SK-N-SH (cell line): ENCODE results near the gene PRKRIP1. TPM values are rescaled to one million over a fixed set of nuclear protein-coding genes. Genes with fewer than 3 reads are reported as not detected.

Experiments
- CTCF ChIA-PET: fragments of 300-600, 350-600 bp; formaldehyde crosslinking; extraction: SDS; loops from one replicate; lab custom pipeline; 2021; lab: Yijun Ruan, JAX
- POLR2A ChIA-PET: fragments of 350-600 bp; sonication (Branson Sonifier 250); formaldehyde crosslinking; extraction: SDS; loops from one replicate; lab custom pipeline; 2020; ENCODE audit warnings: antibody characterized with exemption, inconsistent platforms; lab: Yijun Ruan, JAX
- DNase-seq: peaks from one replicate; pipeline ENCODE4 v3.0.0; 2012
- H2AFZ ChIP-seq: fragments of 200-600 bp; sonication (generic); 2 replicates; pipeline ENCODE4 v1.8.1; 2016; ENCODE audit warnings: antibody characterized with exemption, mild to moderate bottlenecking, low read depth
- H3F3A ChIP-seq: fragments of 200-600 bp; sonication (generic); replicated peaks from 2 replicates; pipeline ENCODE3; 2016; ENCODE audit warnings: antibody characterized with exemption, mild to moderate bottlenecking; ENCODE audit not compliant: insufficient read depth
- H3K27ac ChIP-seq, 2 experiments: fragments of 200-500 bp in 1 of 2; fragments of 200-600 bp in 1 of 2; sonication (Bioruptor generic) in 1 of 2; sonication (generic), shearing (Covaris generic) in 1 of 2; 2 replicates each; pipeline versions ENCODE4 v1.5.1 to v1.6.1; 2014 to 2016; ENCODE audit warnings: low read depth in 2 of 2, inconsistent platforms in 1 of 2, low read length in 1 of 2, mild to moderate bottlenecking in 1 of 2, mixed read lengths in 1 of 2
- H3K27me3 ChIP-seq: fragments of 200-600 bp; sonication (generic), shearing (Covaris generic); 2 replicates; pipeline ENCODE4 v1.6.1; 2016; ENCODE audit warnings: mixed run types; ENCODE audit not compliant: insufficient read depth
- H3K36me3 ChIP-seq, 2 experiments: fragments of 200-500 bp in 1 of 2; fragments of 200-600 bp in 1 of 2; sonication (Bioruptor generic) in 1 of 2; sonication (generic) in 1 of 2; replicated peaks in 1 of 2; 2 replicates each; pipeline versions ENCODE3 to v1.5.1; 2014 to 2016; ENCODE audit warnings: low read length in 1 of 2, mild to moderate bottlenecking in 1 of 2; ENCODE audit not compliant: insufficient read depth in 2 of 2, control insufficient read depth in 1 of 2
- H3K4me1 ChIP-seq, 2 experiments: fragments of 200-500 bp in 1 of 2; fragments of 200-600 bp in 1 of 2; sonication (Bioruptor generic) in 1 of 2; sonication (generic), shearing (Covaris generic) in 1 of 2; 2 replicates each; pipeline versions ENCODE4 v1.5.1 to v1.6.1; 2014 to 2016; ENCODE audit warnings: low read depth in 1 of 2, low read length in 1 of 2, mixed run types in 1 of 2; ENCODE audit not compliant: insufficient read depth in 2 of 2, control insufficient read depth in 1 of 2
- H3K4me2 ChIP-seq: fragments of 200-600 bp; sonication (generic), shearing (Covaris generic); 2 replicates; pipeline ENCODE4 v1.6.1; 2017; ENCODE audit warnings: mixed run types
- H3K4me3 ChIP-seq, 2 experiments: fragments of 200-500 bp in 1 of 2; fragments of 200-600 bp in 1 of 2; sonication (Bioruptor generic) in 1 of 2; sonication (generic), shearing (Covaris generic) in 1 of 2; 2 replicates each; pipeline versions ENCODE4 v1.5.1 to v1.8.1; 2014 to 2016; ENCODE audit warnings: low read depth in 2 of 2, inconsistent platforms in 1 of 2, low read length in 1 of 2, mild to moderate bottlenecking in 1 of 2, mixed read lengths in 1 of 2, moderate library complexity in 1 of 2
- H3K79me2 ChIP-seq: fragments of 200-600 bp; sonication (generic); 2 replicates; pipeline ENCODE4 v1.8.1; 2017; ENCODE audit warnings: mild to moderate bottlenecking; ENCODE audit not compliant: insufficient read depth
- H3K9ac ChIP-seq: fragments of 200-600 bp; sonication (generic); 2 replicates; pipeline ENCODE4 v1.6.1; 2017; ENCODE audit warnings: mixed run types
- H3K9me2 ChIP-seq: fragments of 200-600 bp; sonication (generic); 2 replicates; pipeline ENCODE4 v1.6.1; 2017; ENCODE audit warnings: mixed run types
- H3K9me3 ChIP-seq: fragments of 200-600 bp; sonication (generic); 2 replicates; pipeline ENCODE4 v1.6.1; 2017; ENCODE audit warnings: mixed run types, mild to moderate bottlenecking, moderate library complexity
- H4K20me1 ChIP-seq: fragments of 200-600 bp; sonication (generic); 2 replicates; pipeline ENCODE4 v1.6.1; 2017; ENCODE audit warnings: mild to moderate bottlenecking, mixed run types; ENCODE audit not compliant: insufficient read depth
- ELF1 ChIP-seq: IDR thresholded peaks from 2 replicates; pipeline ENCODE4 v1.4.0; 2012
- MAX ChIP-seq: IDR thresholded peaks from 2 replicates; pipeline ENCODE4 v1.4.0; 2012; ENCODE audit warnings: low read depth
- MEF2A ChIP-seq: IDR thresholded peaks from 2 replicates; pipeline ENCODE4 v1.4.0; 2012; ENCODE audit warnings: low read depth, borderline replicate concordance
- MXI1 ChIP-seq: IDR thresholded peaks from 2 replicates; pipeline ENCODE4 v1.6.1; 2012; ENCODE audit warnings: mild to moderate bottlenecking, low read depth, low read length, improper control_type of control experiment
- NFIC ChIP-seq: IDR thresholded peaks from 2 replicates; pipeline ENCODE4 v1.4.0; 2012; ENCODE audit warnings: borderline replicate concordance
- RAD21 ChIP-seq: IDR thresholded peaks from 2 replicates; pipeline ENCODE4 v1.6.1; 2012; ENCODE audit warnings: mild to moderate bottlenecking, low read length
- RFX5 ChIP-seq: IDR thresholded peaks from 2 replicates; pipeline ENCODE4 v1.6.1; 2012; ENCODE audit warnings: mild to moderate bottlenecking, improper control_type of control experiment, low read length
- SMC3 ChIP-seq: IDR thresholded peaks from 2 replicates; pipeline ENCODE4 v1.6.1; 2012; ENCODE audit warnings: low read depth, low read length, improper control_type of control experiment
- TAF1 ChIP-seq: IDR thresholded peaks from 2 replicates; pipeline ENCODE4 v1.6.1; 2012; ENCODE audit warnings: low read depth, mild to moderate bottlenecking, low read length, moderate library complexity, borderline replicate concordance
- TCF12 ChIP-seq: IDR thresholded peaks from 2 replicates; pipeline ENCODE4 v1.4.0; 2012
- TEAD4 ChIP-seq: IDR thresholded peaks from 2 replicates; pipeline ENCODE4 v1.4.0; 2012; ENCODE audit warnings: mild to moderate bottlenecking, borderline replicate concordance; ENCODE audit not compliant: insufficient read depth
- WGBS: methylation state at CpG from one replicate; pipeline ENCODE4 v1.1.6; 2017; ENCODE audit warnings: low lambda C conversion rate; 5-methylcytosine and 5-hydroxymethylcytosine counted together
- polyA plus RNA-seq, 3 experiments: library from polyadenylated mRNA; depleted of rRNA; stranded (reverse); fragments of >200 nt; gene quantifications; 2 replicates each; pipeline ENCODE4 v1.2.3, GENCODE V29; 2012
- TF ChIP-seq, protein P1 (sequence below): IDR thresholded peaks from 2 replicates; pipeline ENCODE4 v1.4.0; 2012; ENCODE audit warnings: low read depth, borderline replicate concordance
- TF ChIP-seq, protein P2 (sequence below): fragments of 150-350 bp; IDR thresholded peaks from 2 replicates; pipeline ENCODE4 v1.6.1; 2017; ENCODE audit warnings: antibody characterized with exemption, low read length, low read depth, borderline replicate concordance
- TF ChIP-seq, protein P3 (sequence below): fragments of 200-600 bp; sonication (generic); IDR thresholded peaks from 2 replicates; pipeline ENCODE4 v1.6.1; 2017; ENCODE audit warnings: antibody characterized with exemption, mild to moderate bottlenecking, moderate library complexity

PRKRIP1 gene
- polyA plus RNA-seq, 1 of the 3 experiments (the other 2 are of a cell fraction): 41.2 TPM

- H3K4me3 ChIP-seq: no peak overlapping the region
- H3K9me2 ChIP-seq: no peaks in the 10 kb centered on the region
- H3K27ac ChIP-seq: no peak overlapping the region
- no peak overlapping the region for H3K9ac ChIP-seq
- H2AFZ ChIP-seq: no peak overlapping the region
- peaks cover 73 to 98% of the 10 kb centered on the region in 2 experiments for H3K36me3 ChIP-seq
- no peaks in the 10 kb centered on the region for H3K4me1 ChIP-seq
- WGBS: 72% methylated on average over 6 of the region's 6 CpGs
- no peak for DNase-seq
- H3F3A ChIP-seq: peaks cover 4% of the 10 kb centered on the region
- peaks cover 21% of the 10 kb centered on the region for H4K20me1 ChIP-seq
- no peaks in the 10 kb centered on the region for H3K27me3 ChIP-seq
- H3K4me2 ChIP-seq: no peak overlapping the region
- no peaks in the 10 kb centered on the region for H3K9me3 ChIP-seq
- POLR2A ChIA-PET: no interaction called here
- H3K79me2 ChIP-seq: peaks cover 46% of the 10 kb centered on the region
- TF ChIP-seq RAD21: no peak
- no peak for TF ChIP-seq RFX5
- CTCF ChIA-PET: interaction anchor here (0.8 to 2.0 kb wide), 8 partner anchors 12 to 130 kb away, joined by 3 to 11 read pairs (median 3); no protein-coding TSS in a partner anchor
These were observed 14.0 kb downstream of the PRKRIP1 start for GRCh38 chr7:102410123-102410522.

DNA sequence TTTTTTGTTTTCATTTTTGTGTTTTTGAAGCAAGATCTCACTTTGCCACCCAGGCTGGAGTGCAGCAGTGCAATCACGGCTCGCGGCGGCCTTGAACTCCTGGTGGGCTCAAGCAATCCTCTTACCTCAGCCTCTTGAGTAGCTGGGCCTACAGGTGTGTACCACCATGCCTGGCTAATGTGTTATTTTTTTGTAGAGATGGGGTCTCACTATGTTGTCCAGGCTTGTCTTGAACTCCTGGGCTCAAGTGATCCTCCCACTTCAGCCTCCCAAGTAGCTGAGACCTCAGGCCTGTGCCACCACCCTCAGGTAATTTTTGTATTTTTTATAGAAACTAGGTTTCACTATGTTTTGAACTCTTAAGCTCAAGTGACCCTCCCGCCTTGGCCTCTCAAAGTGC, 14.8 kb downstream of the PRKRIP1 start:
- no peak for DNase-seq
- H3K4me3 ChIP-seq: no peak overlapping the region
- H3K9ac ChIP-seq: no peak overlapping the region
- peaks cover 21% of the 10 kb centered on the region for H4K20me1 ChIP-seq
- no peak overlapping the region for H3K4me2 ChIP-seq
- H3K36me3 ChIP-seq: peaks cover 70 to 93% of the 10 kb centered on the region in 2 experiments
- H3K9me2 ChIP-seq: no peaks in the 10 kb centered on the region
- H3K27me3 ChIP-seq: no peaks in the 10 kb centered on the region
- CTCF ChIA-PET: interaction anchor here (0.7 to 2.0 kb wide), 3 partner anchors 39 to 131 kb away, joined by 3 to 11 read pairs (median 3); no protein-coding TSS in a partner anchor
- TF ChIP-seq, protein P1, sequence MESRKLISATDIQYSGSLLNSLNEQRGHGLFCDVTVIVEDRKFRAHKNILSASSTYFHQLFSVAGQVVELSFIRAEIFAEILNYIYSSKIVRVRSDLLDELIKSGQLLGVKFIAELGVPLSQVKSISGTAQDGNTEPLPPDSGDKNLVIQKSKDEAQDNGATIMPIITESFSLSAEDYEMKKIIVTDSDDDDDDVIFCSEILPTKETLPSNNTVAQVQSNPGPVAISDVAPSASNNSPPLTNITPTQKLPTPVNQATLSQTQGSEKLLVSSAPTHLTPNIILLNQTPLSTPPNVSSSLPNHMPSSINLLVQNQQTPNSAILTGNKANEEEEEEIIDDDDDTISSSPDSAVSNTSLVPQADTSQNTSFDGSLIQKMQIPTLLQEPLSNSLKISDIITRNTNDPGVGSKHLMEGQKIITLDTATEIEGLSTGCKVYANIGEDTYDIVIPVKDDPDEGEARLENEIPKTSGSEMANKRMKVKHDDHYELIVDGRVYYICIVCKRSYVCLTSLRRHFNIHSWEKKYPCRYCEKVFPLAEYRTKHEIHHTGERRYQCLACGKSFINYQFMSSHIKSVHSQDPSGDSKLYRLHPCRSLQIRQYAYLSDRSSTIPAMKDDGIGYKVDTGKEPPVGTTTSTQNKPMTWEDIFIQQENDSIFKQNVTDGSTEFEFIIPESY: no peak
- TF ChIP-seq, all 33 proteins: peak for 0
- Histone ChIP-seq H3K9me3 (no peaks in the 10 kb centered on the region), H3F3A (no peaks in the 10 kb centered on the region), H3K4me1 (peaks cover 0 to 4% of the 10 kb centered on the region in 2 experiments; a peak in 1 of 4 replicates), H2AFZ (no peak overlapping the region), H3K79me2 (peaks cover 44% of the 10 kb centered on the region), H3K27ac (no peak overlapping the region)
- POLR2A ChIA-PET: no interaction called here
- WGBS: 97% methylated on average over 5 of the region's 5 CpGs

DNA sequence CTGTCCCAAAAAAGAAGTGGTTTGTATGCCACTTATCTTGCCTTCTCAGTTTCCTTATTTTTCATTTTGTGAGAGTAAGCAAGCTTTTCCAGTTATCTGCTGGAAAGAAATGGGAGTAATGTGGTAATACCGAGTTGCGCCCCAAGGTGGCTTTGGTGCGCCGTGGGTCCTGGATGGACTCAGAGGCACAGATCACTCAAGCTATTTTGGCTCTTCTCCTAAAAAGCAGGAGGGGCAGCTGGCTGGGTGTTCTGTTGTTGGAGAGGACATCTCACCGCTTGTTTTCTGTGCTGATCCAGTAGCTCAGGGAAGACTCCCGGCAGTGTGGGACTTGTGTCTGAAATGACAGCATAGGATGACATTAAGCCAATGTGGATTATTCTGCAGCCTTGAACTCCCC, 16.4 kb downstream of the PRKRIP1 start:
- Histone ChIP-seq H3K9me2 (no peaks in the 10 kb centered on the region), H3K4me1 (peaks cover 0 to 5% of the 10 kb centered on the region in 2 experiments; a peak in 1 of 4 replicates), H3K9me3 (no peaks in the 10 kb centered on the region), H3K4me2 (no peak overlapping the region), H3K27me3 (no peaks in the 10 kb centered on the region), H3F3A (no peaks in the 10 kb centered on the region), H3K27ac (no peak overlapping the region), H2AFZ (no peak overlapping the region), H3K4me3 (no peak overlapping the region), H3K79me2 (peaks cover 44% of the 10 kb centered on the region), H3K36me3 (peaks cover 63 to 92% of the 10 kb centered on the region in 2 experiments), H4K20me1 (peaks cover 21% of the 10 kb centered on the region), H3K9ac (no peak overlapping the region)
- ChIA-PET CTCF (interaction anchor here (0.6 to 2.2 kb wide), 28 partner anchors 8 to 142 kb away, joined by 3 to 26 read pairs (median 4); partner anchors contain the start of genes ALKBH4, ORAI2 and PRKRIP1), POLR2A (interaction anchor here (1.1 kb wide), 1 partner anchor 17 kb away, joined by 4 read pairs; the partner anchor contains the start of gene PRKRIP1)
- peak; percentile 73 for DNase-seq
- no peak for TF ChIP-seq MXI1
- TF ChIP-seq, protein P1: no peak
- TF ChIP-seq, protein P2, sequence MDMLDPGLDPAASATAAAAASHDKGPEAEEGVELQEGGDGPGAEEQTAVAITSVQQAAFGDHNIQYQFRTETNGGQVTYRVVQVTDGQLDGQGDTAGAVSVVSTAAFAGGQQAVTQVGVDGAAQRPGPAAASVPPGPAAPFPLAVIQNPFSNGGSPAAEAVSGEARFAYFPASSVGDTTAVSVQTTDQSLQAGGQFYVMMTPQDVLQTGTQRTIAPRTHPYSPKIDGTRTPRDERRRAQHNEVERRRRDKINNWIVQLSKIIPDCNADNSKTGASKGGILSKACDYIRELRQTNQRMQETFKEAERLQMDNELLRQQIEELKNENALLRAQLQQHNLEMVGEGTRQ: no peak
- no peak for TF ChIP-seq TAF1
- TF ChIP-seq SMC3: peak; percentile 45; the same call in 1 of the 2 replicates
- no peak for TF ChIP-seq ELF1
- no peak for TF ChIP-seq MEF2A
- TF ChIP-seq RAD21: peak; percentile 73
- TF ChIP-seq TEAD4: no peak
- TF ChIP-seq MAX: no peak
- TF ChIP-seq TCF12: no peak
- TF ChIP-seq NFIC: no peak
- TF ChIP-seq, protein P3, sequence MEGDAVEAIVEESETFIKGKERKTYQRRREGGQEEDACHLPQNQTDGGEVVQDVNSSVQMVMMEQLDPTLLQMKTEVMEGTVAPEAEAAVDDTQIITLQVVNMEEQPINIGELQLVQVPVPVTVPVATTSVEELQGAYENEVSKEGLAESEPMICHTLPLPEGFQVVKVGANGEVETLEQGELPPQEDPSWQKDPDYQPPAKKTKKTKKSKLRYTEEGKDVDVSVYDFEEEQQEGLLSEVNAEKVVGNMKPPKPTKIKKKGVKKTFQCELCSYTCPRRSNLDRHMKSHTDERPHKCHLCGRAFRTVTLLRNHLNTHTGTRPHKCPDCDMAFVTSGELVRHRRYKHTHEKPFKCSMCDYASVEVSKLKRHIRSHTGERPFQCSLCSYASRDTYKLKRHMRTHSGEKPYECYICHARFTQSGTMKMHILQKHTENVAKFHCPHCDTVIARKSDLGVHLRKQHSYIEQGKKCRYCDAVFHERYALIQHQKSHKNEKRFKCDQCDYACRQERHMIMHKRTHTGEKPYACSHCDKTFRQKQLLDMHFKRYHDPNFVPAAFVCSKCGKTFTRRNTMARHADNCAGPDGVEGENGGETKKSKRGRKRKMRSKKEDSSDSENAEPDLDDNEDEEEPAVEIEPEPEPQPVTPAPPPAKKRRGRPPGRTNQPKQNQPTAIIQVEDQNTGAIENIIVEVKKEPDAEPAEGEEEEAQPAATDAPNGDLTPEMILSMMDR: peak; percentile 60
- WGBS: 78% methylated on average over 6 of the region's 6 CpGs
